Osteoblast (primary cell): ENCODE results near the gene CRTC3. TPM values are rescaled to one million over a fixed set of nuclear protein-coding genes. Genes with fewer than 3 reads are reported as not detected.
"Not testable (repeated sequence)": the region's sequence is repeated elsewhere in the genome, so short reads cannot be mapped to it uniquely, and the experiment has no call there.

Experiments used
- DNase-seq: peaks from one replicate; pipeline ENCODE4 v3.0.0; 2011; ENCODE audit warnings: low spot score, mixed read lengths; ENCODE audit not compliant: insufficient read length; ENCODE audit errors: missing footprints
- H2AFZ ChIP-seq: 2 replicates; pipeline ENCODE4 v1.6.0; 2011; ENCODE audit warnings: mild to moderate bottlenecking, low read length
- H3K27ac ChIP-seq: 2 replicates; pipeline ENCODE4 v1.5.1; 2011; ENCODE audit warnings: mild to moderate bottlenecking, low read depth, low read length, moderate library complexity
- H3K27me3 ChIP-seq: 2 replicates; pipeline ENCODE4 v1.6.0; 2012; ENCODE audit warnings: mild to moderate bottlenecking, control low read depth, inconsistent platforms, low read length, moderate library complexity; ENCODE audit not compliant: insufficient read depth
- H3K36me3 ChIP-seq: 2 replicates; pipeline ENCODE4 v1.5.1; 2011; ENCODE audit warnings: mild to moderate bottlenecking, low read length, control low read depth, moderate library complexity; ENCODE audit not compliant: insufficient read depth
- H3K4me1 ChIP-seq: 2 replicates; pipeline ENCODE4 v1.5.1; 2011; ENCODE audit warnings: mild to moderate bottlenecking, low read length, control low read depth, moderate library complexity; ENCODE audit not compliant: insufficient read depth
- H3K4me2 ChIP-seq: 2 replicates; pipeline ENCODE4 v1.6.0; 2011; ENCODE audit warnings: mild to moderate bottlenecking, low read length; ENCODE audit not compliant: insufficient read depth
- H3K4me3 ChIP-seq: fragments of 200-600 bp; sonication (generic); 3 replicates; pipeline ENCODE4 v1.5.1; 2012; ENCODE audit warnings: mild to moderate bottlenecking, low read length, inconsistent platforms; ENCODE audit not compliant: insufficient read depth
- H3K79me2 ChIP-seq: 2 replicates; pipeline ENCODE4 v1.6.0; 2012; ENCODE audit warnings: mild to moderate bottlenecking, low read length, control low read depth, inconsistent platforms; ENCODE audit not compliant: insufficient read depth
- H3K9me3 ChIP-seq: 2 replicates; pipeline ENCODE4 v1.5.1; 2011; ENCODE audit warnings: low read depth, low read length, control low read depth
- H4K20me1 ChIP-seq: 2 replicates; pipeline ENCODE4 v1.6.0; 2012; ENCODE audit warnings: mild to moderate bottlenecking, low read length, control low read depth; ENCODE audit not compliant: insufficient read depth
- CTCF ChIP-seq: IDR thresholded peaks from 2 replicates; pipeline ENCODE4 v1.5.1; 2011; ENCODE audit warnings: mild to moderate bottlenecking, low read depth, low read length, moderate library complexity; ENCODE audit errors: extremely low read depth
- total RNA-seq: library from RNA; depleted of rRNA; stranded (reverse); fragments of >200 nt; gene quantifications from 2 replicates; pipeline ENCODE4 v1.2.3, GENCODE V29; 2012

CRTC3 gene
- total RNA-seq, 1 donor: 25.0 TPM

DNA sequence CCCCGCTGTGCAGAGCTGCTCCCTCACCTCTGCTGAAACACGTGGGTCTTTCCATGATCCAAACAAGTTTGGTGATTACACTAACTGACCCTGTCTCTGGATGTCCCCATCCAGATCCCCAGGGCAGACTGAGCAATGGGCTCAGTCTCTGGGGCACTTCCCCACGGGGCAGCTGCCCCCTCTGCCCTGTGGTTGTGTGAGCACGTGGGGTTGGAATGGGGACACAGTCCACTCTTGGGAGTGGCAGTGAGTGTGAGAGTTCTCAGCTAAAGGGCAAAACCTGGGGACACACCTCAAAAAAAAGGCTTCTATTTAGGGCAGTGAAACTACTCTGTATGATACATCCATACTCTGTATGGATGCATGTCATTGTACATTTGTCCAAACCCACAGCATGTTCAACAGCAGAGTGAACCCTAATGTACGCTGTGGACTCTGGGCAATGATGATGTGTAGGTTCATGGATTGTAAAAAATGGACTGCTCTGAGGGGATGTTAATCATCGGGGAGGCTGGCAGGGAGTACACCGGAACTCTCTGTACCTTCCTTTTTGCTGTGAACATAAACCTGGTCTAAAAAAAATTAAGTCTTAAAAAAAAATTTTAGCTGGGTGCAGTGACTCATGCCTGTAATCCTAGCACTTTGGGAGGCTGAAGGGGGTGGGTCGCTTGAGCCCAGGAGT, 137.5 kb downstream of the CRTC3 start:
- H3K4me1 ChIP-seq: peaks cover 15% of the 10 kb centered on the region
- H3K4me2 ChIP-seq: no peak overlapping the region
- no peaks in the 10 kb centered on the region for H4K20me1 ChIP-seq
- no peak overlapping the region for H3K4me3 ChIP-seq
- no peak overlapping the region for H3K27ac ChIP-seq
- no peaks in the 10 kb centered on the region for H3K27me3 ChIP-seq
- no peak for TF ChIP-seq CTCF
- DNase-seq: peak; percentile 77
- H2AFZ ChIP-seq: peak overlapping the region; percentile 9
- H3K9me3 ChIP-seq: no peaks in the 10 kb centered on the region
- H3K79me2 ChIP-seq: peaks cover 6% of the 10 kb centered on the region
- no peaks in the 10 kb centered on the region for H3K36me3 ChIP-seq

GRCh38 chr15:90667755-90668345, 138.1 kb downstream of the CRTC3 start:
- H3K9me3 ChIP-seq, H2AFZ ChIP-seq, DNase-seq, H3K27me3 ChIP-seq, H3K4me2 ChIP-seq, H3K4me3 ChIP-seq, H3K79me2 ChIP-seq, H3K36me3 ChIP-seq, H3K27ac ChIP-seq, H4K20me1 ChIP-seq: not testable (repeated sequence)
- peaks cover 14% of the 10 kb centered on the region for H3K4me1 ChIP-seq

- H3K27me3 ChIP-seq, H3K36me3 ChIP-seq, DNase-seq, H3K4me3 ChIP-seq, H3K79me2 ChIP-seq, H2AFZ ChIP-seq, H3K27ac ChIP-seq, H4K20me1 ChIP-seq, H3K4me2 ChIP-seq, H3K4me1 ChIP-seq, H3K9me3 ChIP-seq: not testable (repeated sequence)
Measured at GRCh38 chr15:90670631-90671030, 140.9 kb downstream of the CRTC3 start.

- H3K4me1 ChIP-seq: peaks cover 6% of the 10 kb centered on the region
- H3K27me3 ChIP-seq: no peaks in the 10 kb centered on the region
- no peaks in the 10 kb centered on the region for H4K20me1 ChIP-seq
- no peak overlapping the region for H3K4me2 ChIP-seq
- no peak overlapping the region for H3K27ac ChIP-seq
- H3K79me2 ChIP-seq: no peaks in the 10 kb centered on the region
- DNase-seq: no peak
- no peak overlapping the region for H3K4me3 ChIP-seq
- TF ChIP-seq CTCF: no peak
- H3K9me3 ChIP-seq: no peaks in the 10 kb centered on the region
- H2AFZ ChIP-seq: no peak overlapping the region
- no peaks in the 10 kb centered on the region for H3K36me3 ChIP-seq
Measured at GRCh38 chr15:90671216-90671615, 141.5 kb downstream of the CRTC3 start.

- H3K9me3 ChIP-seq, H3K36me3 ChIP-seq, H3K27me3 ChIP-seq, H2AFZ ChIP-seq, H3K4me1 ChIP-seq, H3K27ac ChIP-seq, H3K79me2 ChIP-seq, DNase-seq, H3K4me3 ChIP-seq, H3K4me2 ChIP-seq, H4K20me1 ChIP-seq: not testable (repeated sequence)
Measured at GRCh38 chr15:90673357-90673756, 143.6 kb downstream of the CRTC3 start.
